WTC11 (cell line): Measurements from ENCODE around the gene RASGRP4. TPM values are rescaled to one million over a fixed set of nuclear protein-coding genes. Genes with fewer than 3 reads are reported as not detected.
"Not testable (repeated sequence)": the region's sequence is repeated elsewhere in the genome, so short reads cannot be mapped to it uniquely, and the experiment has no call there.

Experiments used
- ATAC-seq: fragments of 200-7000 bp; cut with Tn5 transposase; 2 replicates; pipeline ENCODE4 v1.10.0; 2021; ENCODE audit warnings: mild to moderate bottlenecking, moderate library complexity
- CTCF ChIA-PET: fragments of 300-600 bp; sonication (Branson Sonifier 250); formaldehyde crosslinking; loops from one replicate; lab custom pipeline; 2021; ENCODE audit warnings: antibody characterized with exemption; lab: Charles Lee
- POLR2A ChIA-PET: fragments of 350-600 bp; sonication (Branson Sonifier 250); formaldehyde crosslinking; loops from one replicate; lab custom pipeline; 2021; ENCODE audit warnings: antibody characterized with exemption; lab: Charles Lee
- DNase-seq: peaks from one replicate; pipeline ENCODE4 v3.0.0; 2021; ENCODE audit warnings: low spot score
- H3K27ac Mint-ChIP-seq: 2 replicates; pipeline ENCODE4 v1.8.0; 2021; ENCODE audit warnings: mixed read lengths
- H3K27me3 Mint-ChIP-seq: 2 replicates; pipeline ENCODE4 v1.8.0; 2021; ENCODE audit warnings: low read depth, mild to moderate bottlenecking, moderate library complexity, mixed read lengths
- H3K36me3 Mint-ChIP-seq: 2 replicates; pipeline ENCODE4 v1.8.0; 2021; ENCODE audit warnings: mixed read lengths
- H3K4me1 Mint-ChIP-seq: 2 replicates; pipeline ENCODE4 v1.8.0; 2022; ENCODE audit warnings: mixed read lengths
- H3K4me3 Mint-ChIP-seq: 2 replicates; pipeline ENCODE4 v1.8.0; 2021; ENCODE audit warnings: mild to moderate bottlenecking, moderate library complexity, mixed read lengths
- H3K9me3 Mint-ChIP-seq: 2 replicates; pipeline ENCODE4 v1.8.0; 2021; ENCODE audit warnings: mixed read lengths
- CREB1 ChIP-seq: sonication (generic); formaldehyde crosslinking; IDR thresholded peaks from 2 replicates; pipeline ENCODE4 v1.8.0; 2023; ENCODE audit warnings: mild to moderate bottlenecking, missing genetic modification reagents
- CREM ChIP-seq: sonication (generic); formaldehyde crosslinking; IDR thresholded peaks from 2 replicates; pipeline ENCODE4 v1.8.1; 2022; ENCODE audit warnings: mild to moderate bottlenecking, missing genetic modification reagents, moderate library complexity
- EMX1 ChIP-seq: fragments of 250-450 bp; sonication (Bioruptor Pico); IDR thresholded peaks from 2 replicates; pipeline ENCODE4 v1.8.0; 2021; ENCODE audit warnings: mild to moderate bottlenecking
- FOXK1 ChIP-seq: sonication (generic); formaldehyde crosslinking; IDR thresholded peaks from 2 replicates; pipeline ENCODE4 v1.8.0; 2022; ENCODE audit warnings: mild to moderate bottlenecking, moderate library complexity, missing genetic modification reagents
- GTF2I ChIP-seq: fragments of 250-450 bp; sonication (Bioruptor Pico); conservative IDR thresholded peaks from 2 replicates; pipeline ENCODE4 v1.4.0; 2021; ENCODE audit warnings: mild to moderate bottlenecking
- IRF2 ChIP-seq: sonication (generic); formaldehyde crosslinking; IDR thresholded peaks from 2 replicates; pipeline ENCODE4 v1.8.0; 2022; ENCODE audit warnings: low read depth, missing genetic modification reagents, borderline replicate concordance
- JAZF1 ChIP-seq: fragments of 250-450 bp; sonication (Bioruptor Pico); IDR thresholded peaks from 2 replicates; pipeline ENCODE4 v1.9.0; 2021; ENCODE audit warnings: moderate library complexity, mild to moderate bottlenecking, inconsistent platforms
- MXD4 ChIP-seq: fragments of 250-450 bp; sonication (Bioruptor Pico); IDR thresholded peaks from 2 replicates; pipeline ENCODE4 v1.8.0; 2021; ENCODE audit warnings: mild to moderate bottlenecking, moderate library complexity, borderline replicate concordance
- NFYB ChIP-seq: sonication (generic); formaldehyde crosslinking; conservative IDR thresholded peaks from 2 replicates; pipeline ENCODE4 v1.8.0; 2022; ENCODE audit warnings: low read depth, missing genetic modification reagents
- TCF7 ChIP-seq: sonication (generic); formaldehyde crosslinking; IDR thresholded peaks from 2 replicates; pipeline ENCODE4 v1.8.0; 2022; ENCODE audit warnings: mild to moderate bottlenecking, low read depth, missing genetic modification reagents, moderate library complexity
- TEAD4 ChIP-seq: sonication (generic); formaldehyde crosslinking; IDR thresholded peaks from 2 replicates; pipeline ENCODE4 v1.8.0; 2022; ENCODE audit warnings: mild to moderate bottlenecking, missing genetic modification reagents
- ZNF317 ChIP-seq: sonication (generic); formaldehyde crosslinking; IDR thresholded peaks from 2 replicates; pipeline ENCODE4 v1.8.1; 2023; ENCODE audit warnings: low read depth, mild to moderate bottlenecking, moderate library complexity, missing genetic modification reagents, borderline replicate concordance
- ZNF396 ChIP-seq: fragments of 250-450 bp; sonication (Bioruptor Pico); IDR thresholded peaks from 2 replicates; pipeline ENCODE4 v1.8.0; 2021; ENCODE audit warnings: mild to moderate bottlenecking, moderate library complexity, borderline replicate concordance
- ZNF416 ChIP-seq: fragments of 250-450 bp; sonication (Bioruptor Pico); IDR thresholded peaks from 2 replicates; pipeline ENCODE4 v1.9.0; 2021; ENCODE audit warnings: mild to moderate bottlenecking, inconsistent platforms
- ZNF423 ChIP-seq: fragments of 250-450 bp; sonication (Bioruptor Pico); IDR thresholded peaks from 2 replicates; pipeline ENCODE4 v2.1.2; 2022; ENCODE audit warnings: mild to moderate bottlenecking, moderate library complexity
- total RNA-seq: library from RNA; stranded (reverse); gene quantifications from 3 replicates; pipeline ENCODE4 v1.2.3, GENCODE V29; 2021
- TF ChIP-seq, protein P1 (sequence below): fragments of 250-450 bp; sonication (Bioruptor Pico); IDR thresholded peaks from 2 replicates; pipeline ENCODE4 v1.9.0; 2021; ENCODE audit warnings: mild to moderate bottlenecking, borderline replicate concordance
- TF ChIP-seq, protein P2 (sequence below): fragments of 200-600 bp; IDR thresholded peaks from 2 replicates; pipeline ENCODE4 v1.8.0; 2022; ENCODE audit warnings: antibody characterized with exemption

Gene RASGRP4
- total RNA-seq, 1 experiment from 2014 or later: 2.5 TPM

DNA sequence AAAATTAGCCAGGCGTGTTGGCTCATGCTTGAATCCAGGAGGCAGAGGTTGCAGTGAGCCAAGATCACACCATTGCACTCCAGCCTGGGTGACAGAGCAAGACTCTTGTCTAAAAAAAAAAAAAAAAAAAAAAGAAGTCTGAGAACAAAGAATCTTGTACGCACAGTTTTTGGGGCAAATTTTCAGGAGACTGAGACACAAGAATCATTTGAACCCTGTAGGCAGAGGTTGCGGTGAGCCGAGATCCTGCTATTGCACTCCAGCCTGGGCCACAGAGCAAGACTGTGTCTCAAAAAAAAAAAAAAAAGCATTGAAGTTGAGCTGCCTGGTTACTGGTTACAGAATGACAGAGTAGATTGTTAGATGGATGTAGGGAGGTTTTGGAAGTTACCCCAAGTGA, 46.7 kb upstream of the RASGRP4 start:
- H3K27me3 Mint-ChIP-seq, ATAC-seq, DNase-seq, H3K4me1 Mint-ChIP-seq, CTCF ChIA-PET, POLR2A ChIA-PET, H3K4me3 Mint-ChIP-seq, H3K27ac Mint-ChIP-seq, H3K9me3 Mint-ChIP-seq: not testable (repeated sequence)
- peaks cover 28% of the 10 kb centered on the region for H3K36me3 Mint-ChIP-seq

DNA sequence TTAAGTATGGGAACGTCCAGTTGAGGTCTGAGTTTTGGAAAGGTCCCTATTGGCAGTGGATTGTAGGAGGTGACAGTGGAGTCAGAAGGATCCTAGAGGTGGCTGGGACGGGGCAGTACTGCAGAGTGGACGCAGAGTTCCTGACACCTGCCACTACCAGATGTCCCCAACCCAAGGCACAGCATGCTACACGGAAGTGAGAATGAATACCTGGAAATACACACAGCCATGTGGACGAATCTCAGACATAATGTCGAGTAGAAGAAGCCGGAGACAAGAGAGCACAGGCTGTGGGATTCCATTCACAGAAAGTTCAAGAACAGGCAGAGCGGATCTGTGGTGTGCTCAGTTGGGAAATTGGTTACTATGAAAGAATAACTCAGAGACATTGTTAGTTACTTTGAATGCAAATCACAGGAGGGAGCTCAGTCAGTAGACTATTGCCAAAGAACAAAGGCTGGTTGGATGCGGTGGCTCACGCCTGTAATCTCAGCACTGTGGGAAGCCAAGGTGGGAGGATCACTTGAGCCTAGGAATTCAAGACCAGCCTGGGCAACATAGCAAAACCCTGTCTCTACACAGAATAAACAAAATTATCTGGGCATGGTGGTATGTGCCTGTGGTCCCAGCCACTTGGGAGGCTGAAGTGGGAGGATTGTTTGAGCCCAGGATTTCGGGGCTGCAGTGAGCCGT, 44.9 kb upstream of the RASGRP4 start:
- Mint-ChIP-seq H3K36me3 (peaks cover 31% of the 10 kb centered on the region), H3K27me3 (no peaks in the 10 kb centered on the region), H3K4me3 (no peak overlapping the region), H3K4me1 (peaks cover 4% of the 10 kb centered on the region; the same call in 1 of the 2 replicates), H3K9me3 (no peaks in the 10 kb centered on the region), H3K27ac (peak overlapping the region; percentile 86)
- CTCF ChIA-PET: interaction anchor here (0.6 to 1.6 kb wide), 4 partner anchors 7 to 126 kb away, joined by 3 to 10 read pairs (median 4); partner anchors contain the start of gene FAM98C
- no peak for TF ChIP-seq TCF7
- TF ChIP-seq, protein P1, sequence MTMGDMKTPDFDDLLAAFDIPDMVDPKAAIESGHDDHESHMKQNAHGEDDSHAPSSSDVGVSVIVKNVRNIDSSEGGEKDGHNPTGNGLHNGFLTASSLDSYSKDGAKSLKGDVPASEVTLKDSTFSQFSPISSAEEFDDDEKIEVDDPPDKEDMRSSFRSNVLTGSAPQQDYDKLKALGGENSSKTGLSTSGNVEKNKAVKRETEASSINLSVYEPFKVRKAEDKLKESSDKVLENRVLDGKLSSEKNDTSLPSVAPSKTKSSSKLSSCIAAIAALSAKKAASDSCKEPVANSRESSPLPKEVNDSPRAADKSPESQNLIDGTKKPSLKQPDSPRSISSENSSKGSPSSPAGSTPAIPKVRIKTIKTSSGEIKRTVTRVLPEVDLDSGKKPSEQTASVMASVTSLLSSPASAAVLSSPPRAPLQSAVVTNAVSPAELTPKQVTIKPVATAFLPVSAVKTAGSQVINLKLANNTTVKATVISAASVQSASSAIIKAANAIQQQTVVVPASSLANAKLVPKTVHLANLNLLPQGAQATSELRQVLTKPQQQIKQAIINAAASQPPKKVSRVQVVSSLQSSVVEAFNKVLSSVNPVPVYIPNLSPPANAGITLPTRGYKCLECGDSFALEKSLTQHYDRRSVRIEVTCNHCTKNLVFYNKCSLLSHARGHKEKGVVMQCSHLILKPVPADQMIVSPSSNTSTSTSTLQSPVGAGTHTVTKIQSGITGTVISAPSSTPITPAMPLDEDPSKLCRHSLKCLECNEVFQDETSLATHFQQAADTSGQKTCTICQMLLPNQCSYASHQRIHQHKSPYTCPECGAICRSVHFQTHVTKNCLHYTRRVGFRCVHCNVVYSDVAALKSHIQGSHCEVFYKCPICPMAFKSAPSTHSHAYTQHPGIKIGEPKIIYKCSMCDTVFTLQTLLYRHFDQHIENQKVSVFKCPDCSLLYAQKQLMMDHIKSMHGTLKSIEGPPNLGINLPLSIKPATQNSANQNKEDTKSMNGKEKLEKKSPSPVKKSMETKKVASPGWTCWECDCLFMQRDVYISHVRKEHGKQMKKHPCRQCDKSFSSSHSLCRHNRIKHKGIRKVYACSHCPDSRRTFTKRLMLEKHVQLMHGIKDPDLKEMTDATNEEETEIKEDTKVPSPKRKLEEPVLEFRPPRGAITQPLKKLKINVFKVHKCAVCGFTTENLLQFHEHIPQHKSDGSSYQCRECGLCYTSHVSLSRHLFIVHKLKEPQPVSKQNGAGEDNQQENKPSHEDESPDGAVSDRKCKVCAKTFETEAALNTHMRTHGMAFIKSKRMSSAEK (CRISPR knock-in tag): no peak
- no peak for TF ChIP-seq JAZF1 (CRISPR knock-in tag)
- TF ChIP-seq GTF2I (CRISPR knock-in tag): no peak
- no peak for TF ChIP-seq ZNF396 (CRISPR knock-in tag)
- no peak for TF ChIP-seq IRF2 (CRISPR knock-in tag)
- no peak for TF ChIP-seq MXD4 (CRISPR knock-in tag)
- no peak for TF ChIP-seq ZNF317 (CRISPR knock-in tag)
- ATAC-seq: no peak; the same call in 1 of the 2 replicates
- DNase-seq: no peak
- POLR2A ChIA-PET: no interaction called here

DNA sequence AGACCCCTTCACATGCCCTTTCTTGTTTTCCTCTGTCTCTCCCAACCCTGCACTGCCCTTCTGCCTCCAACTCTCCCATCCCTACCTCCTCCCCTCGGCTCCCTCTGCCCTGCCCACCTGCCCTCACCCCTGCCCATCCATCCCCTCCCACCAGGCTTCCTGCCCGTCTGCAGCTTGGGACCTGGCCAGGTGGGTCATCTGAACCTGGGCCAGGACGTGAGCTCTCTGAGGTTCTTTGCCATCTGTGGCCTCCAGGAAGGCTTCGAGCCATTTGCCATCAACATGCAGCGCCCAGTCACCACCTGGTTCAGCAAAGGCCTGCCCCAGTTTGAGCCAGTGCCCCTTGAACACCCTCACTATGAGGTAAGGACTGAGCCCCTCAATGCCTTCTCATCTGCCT, 43.1 kb upstream of the RASGRP4 start:
- ATAC-seq: no peak
- peaks cover 4% of the 10 kb centered on the region; the same call in 1 of the 2 replicates for H3K4me1 Mint-ChIP-seq
- no peak overlapping the region; the same call in 1 of the 2 replicates for H3K27ac Mint-ChIP-seq
- CTCF ChIA-PET: interaction anchor here (1.6 kb wide), 1 partner anchor 9 kb away, joined by 4 read pairs; no protein-coding TSS in a partner anchor
- DNase-seq: no peak
- H3K9me3 Mint-ChIP-seq: no peaks in the 10 kb centered on the region
- no peaks in the 10 kb centered on the region for H3K27me3 Mint-ChIP-seq
- H3K36me3 Mint-ChIP-seq: peaks cover 34% of the 10 kb centered on the region
- H3K4me3 Mint-ChIP-seq: no peak overlapping the region
- TF ChIP-seq EMX1 (CRISPR knock-in tag) (no peak), TEAD4 (CRISPR knock-in tag) (no peak), NFYB (no peak), FOXK1 (CRISPR knock-in tag) (no peak), CREB1 (no peak), ZNF423 (CRISPR knock-in tag) (no peak), CREM (no peak), ZNF416 (CRISPR knock-in tag) (no peak), ZNF317 (CRISPR knock-in tag) (no peak)
- TF ChIP-seq, protein P2, sequence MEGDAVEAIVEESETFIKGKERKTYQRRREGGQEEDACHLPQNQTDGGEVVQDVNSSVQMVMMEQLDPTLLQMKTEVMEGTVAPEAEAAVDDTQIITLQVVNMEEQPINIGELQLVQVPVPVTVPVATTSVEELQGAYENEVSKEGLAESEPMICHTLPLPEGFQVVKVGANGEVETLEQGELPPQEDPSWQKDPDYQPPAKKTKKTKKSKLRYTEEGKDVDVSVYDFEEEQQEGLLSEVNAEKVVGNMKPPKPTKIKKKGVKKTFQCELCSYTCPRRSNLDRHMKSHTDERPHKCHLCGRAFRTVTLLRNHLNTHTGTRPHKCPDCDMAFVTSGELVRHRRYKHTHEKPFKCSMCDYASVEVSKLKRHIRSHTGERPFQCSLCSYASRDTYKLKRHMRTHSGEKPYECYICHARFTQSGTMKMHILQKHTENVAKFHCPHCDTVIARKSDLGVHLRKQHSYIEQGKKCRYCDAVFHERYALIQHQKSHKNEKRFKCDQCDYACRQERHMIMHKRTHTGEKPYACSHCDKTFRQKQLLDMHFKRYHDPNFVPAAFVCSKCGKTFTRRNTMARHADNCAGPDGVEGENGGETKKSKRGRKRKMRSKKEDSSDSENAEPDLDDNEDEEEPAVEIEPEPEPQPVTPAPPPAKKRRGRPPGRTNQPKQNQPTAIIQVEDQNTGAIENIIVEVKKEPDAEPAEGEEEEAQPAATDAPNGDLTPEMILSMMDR: no peak
- POLR2A ChIA-PET: no interaction called here
